NCI-H345 treated with DMSO at 0.1 percent for 48 hours (cell line): Measurements from ENCODE around the gene BAIAP2.

Experiments
- DNase-seq: peaks from one replicate; lab custom pipeline; 2025; ENCODE audit not compliant: unreplicated experiment; lab: John Stamatoyannopoulos, UW

Gene BAIAP2

GRCh38 chr17:81036197-81036941, 1.4 kb downstream of the BAIAP2 start:
- DNase-seq = no peak

GRCh38 chr17:81037026-81037797, 2.3 kb downstream of the BAIAP2 start:
- DNase-seq = no peak

- no peak for DNase-seq
Observed at GRCh38 chr17:81037798-81038733, 3.1 kb downstream of the BAIAP2 start.

GRCh38 chr17:81039096-81039495, 4.1 kb downstream of the BAIAP2 start:
- DNase-seq = no peak

GRCh38 chr17:81039854-81040758, 5.2 kb downstream of the BAIAP2 start:
- DNase-seq = no peak

- DNase-seq = no peak
Observed at GRCh38 chr17:81040791-81041337, 5.9 kb downstream of the BAIAP2 start.

- no peak for DNase-seq
Observed at GRCh38 chr17:81042606-81043005, 7.7 kb downstream of the BAIAP2 start.

GRCh38 chr17:81043319-81043724, 8.4 kb downstream of the BAIAP2 start:
- no peak for DNase-seq

GRCh38 chr17:81043725-81044427, 8.9 kb downstream of the BAIAP2 start:
- no peak for DNase-seq

- DNase-seq = no peak
Observed at GRCh38 chr17:81044428-81044763, 9.4 kb downstream of the BAIAP2 start.

GRCh38 chr17:81044764-81045589, 10.0 kb downstream of the BAIAP2 start:
- no peak for DNase-seq

- no peak for DNase-seq
Observed at GRCh38 chr17:81045590-81046095, 10.7 kb downstream of the BAIAP2 start.

- no peak for DNase-seq
Observed at GRCh38 chr17:81046132-81046769, 11.3 kb downstream of the BAIAP2 start.

- DNase-seq = no peak
Observed at GRCh38 chr17:81046770-81047359, 11.9 kb downstream of the BAIAP2 start.

- DNase-seq = no peak
Observed at GRCh38 chr17:81048827-81049371, 13.9 kb downstream of the BAIAP2 start.

GRCh38 chr17:81049372-81049911, 14.5 kb downstream of the BAIAP2 start:
- DNase-seq = no peak

- no peak for DNase-seq
Observed at GRCh38 chr17:81049973-81050551, 15.1 kb downstream of the BAIAP2 start.
